ENCODE measurements around the gene KRTAP5-10.
A peak's percentile ranks its signal among the peaks of the same experiment; 100 is the strongest.
"Not testable (repeated sequence)": the region's sequence is repeated elsewhere in the genome, so short reads cannot be mapped to it uniquely, and the experiment has no call there.

The KRTAP5-10 gene

DNA sequence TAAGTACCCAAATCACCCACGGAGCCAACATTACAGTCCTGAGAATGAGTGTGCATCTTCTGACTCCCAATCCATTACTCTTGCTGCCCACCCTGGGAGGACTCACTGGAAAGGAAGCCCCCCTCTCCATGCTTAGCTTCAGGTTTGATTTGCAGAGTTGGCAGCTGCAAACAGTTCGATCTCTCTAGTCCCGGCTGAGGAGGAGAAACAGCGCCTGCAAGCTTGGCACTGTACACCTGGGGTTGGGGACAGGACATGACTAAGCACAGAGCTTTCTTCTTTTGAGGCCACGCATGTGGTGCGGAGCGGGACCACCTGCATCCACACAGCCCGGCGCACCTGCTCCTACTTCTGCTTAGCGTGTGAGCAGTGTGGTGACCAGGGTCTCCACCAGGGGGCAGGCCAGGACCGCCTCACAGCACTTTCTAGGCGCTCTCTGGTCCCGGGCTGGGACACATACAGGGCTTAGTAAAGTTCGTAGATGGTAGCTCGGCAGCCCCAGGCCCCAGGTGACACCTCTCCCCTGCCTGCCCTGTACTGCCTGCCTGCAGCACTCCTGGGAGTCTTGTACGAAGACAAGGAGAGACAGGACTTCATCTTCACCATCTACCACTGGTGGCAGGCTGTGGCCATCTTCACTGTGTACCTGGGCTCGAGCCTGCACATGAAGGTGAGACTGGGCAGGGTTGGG is 39.6 kb downstream of the KRTAP5-10 start:
- not testable (repeated sequence) for H3K9me3 Mint-ChIP-seq (ENCODE audit: low read depth)

DNA sequence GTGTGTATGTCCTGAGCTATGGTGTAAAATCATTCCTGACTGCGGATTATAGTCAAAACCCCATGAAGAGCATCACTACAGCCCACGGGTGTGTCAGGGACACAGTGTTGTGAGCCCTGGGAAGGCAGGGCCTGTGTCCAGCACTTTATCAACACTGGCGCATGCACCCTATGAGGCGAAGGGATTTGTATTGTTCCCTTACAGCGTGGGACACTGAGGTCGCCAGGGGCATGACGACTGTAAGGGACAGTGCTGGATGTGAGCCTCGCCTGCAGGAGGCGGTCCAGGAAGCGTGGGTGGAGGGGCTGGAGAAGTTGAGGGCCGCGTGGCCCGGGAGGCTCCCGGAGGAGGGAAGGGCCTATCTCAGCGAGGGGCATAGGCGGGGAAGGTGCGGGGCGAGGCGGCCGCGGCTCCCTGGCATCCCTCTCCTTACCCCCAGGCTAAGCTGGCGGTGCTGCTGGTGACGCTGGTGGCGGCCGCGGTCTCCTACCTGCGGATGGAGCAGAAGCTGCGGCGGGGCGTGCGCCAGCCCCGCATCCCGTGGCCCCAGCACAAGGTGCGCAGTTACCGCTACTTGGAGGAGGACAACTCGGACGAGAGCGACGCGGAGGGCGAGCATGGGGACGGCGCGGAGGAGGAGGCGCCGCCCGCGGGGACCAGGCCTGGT is 41.6 kb downstream of the KRTAP5-10 start:
- H3K4me3 Mint-ChIP-seq: peak overlapping the region; percentile 77
- not testable (repeated sequence) for H3K4me1 Mint-ChIP-seq (ENCODE audit: low read depth); H3K36me3 Mint-ChIP-seq; H3K27ac Mint-ChIP-seq; H3K9me3 Mint-ChIP-seq (ENCODE audit: low read depth)
- peaks cover 15% of the 10 kb centered on the region for H3K27me3 Mint-ChIP-seq

More for the DNA sequence above, 39.6 kb downstream of the KRTAP5-10 start:
- H3K27ac Mint-ChIP-seq; H3K4me1 Mint-ChIP-seq (ENCODE audit: low read depth); H3K36me3 Mint-ChIP-seq; H3K4me3 Mint-ChIP-seq: not testable (repeated sequence)
- peaks cover 21% of the 10 kb centered on the region for H3K27me3 Mint-ChIP-seq

DNA sequence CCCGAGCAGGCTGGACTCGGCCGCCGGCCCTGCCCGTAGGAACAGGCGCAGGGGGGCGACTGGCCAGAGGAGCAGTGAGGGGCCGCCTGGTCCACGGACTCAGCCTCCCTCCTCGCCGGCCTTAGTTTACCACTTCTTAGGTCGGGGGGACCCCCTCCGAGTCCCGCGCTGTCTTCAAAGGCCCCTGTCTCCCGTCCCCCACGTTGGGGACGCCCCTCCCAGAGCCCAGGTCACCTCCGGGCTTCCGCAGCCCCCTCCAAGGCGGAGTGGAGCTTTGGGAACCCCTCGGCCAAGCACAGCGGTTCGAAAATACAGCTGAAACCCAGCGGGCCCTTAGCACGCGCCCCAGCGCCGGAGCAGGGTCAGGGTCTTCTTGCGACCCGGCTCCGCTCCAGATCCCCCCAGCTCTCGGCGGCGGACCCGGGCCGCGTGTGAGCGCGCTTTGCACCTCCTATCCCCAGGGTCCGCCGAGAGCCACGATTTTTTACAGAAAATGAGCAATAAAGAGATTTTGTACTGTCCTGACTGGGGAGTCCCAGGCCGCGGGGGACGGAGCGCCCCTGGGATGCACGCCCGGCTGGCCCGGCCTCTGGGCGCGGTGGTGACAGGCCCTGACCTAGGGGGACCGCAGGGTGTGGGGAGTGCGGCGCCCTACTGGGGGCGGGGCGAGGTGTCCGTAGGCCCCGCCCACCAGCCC is 42.3 kb downstream of the KRTAP5-10 start:
- H3K4me3 Mint-ChIP-seq; H3K36me3 Mint-ChIP-seq; H3K9me3 Mint-ChIP-seq (ENCODE audit: low read depth); H3K4me1 Mint-ChIP-seq (ENCODE audit: low read depth); H3K27ac Mint-ChIP-seq: not testable (repeated sequence)
- peaks cover 15% of the 10 kb centered on the region for H3K27me3 Mint-ChIP-seq

DNA sequence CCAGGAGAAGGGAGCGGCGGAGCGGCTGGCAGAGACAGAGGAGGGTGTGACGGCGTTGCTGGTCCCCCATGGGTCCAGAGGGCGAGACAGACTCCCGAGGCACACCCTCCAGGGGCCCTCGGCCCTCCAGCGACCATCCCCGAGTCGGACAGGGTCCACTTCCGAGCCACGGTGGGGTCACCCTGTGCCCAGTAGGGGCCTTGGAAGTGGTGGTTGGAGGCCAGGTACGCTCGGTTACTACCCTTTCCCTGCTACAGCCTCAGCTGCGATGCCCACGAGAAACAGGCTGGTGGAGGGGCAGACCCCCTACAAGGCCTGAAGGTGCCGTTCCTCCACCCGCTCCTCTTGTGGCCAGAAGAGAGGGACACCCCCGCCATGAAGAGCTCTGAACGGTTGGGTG is 42.9 kb downstream of the KRTAP5-10 start:
- H3K4me3 Mint-ChIP-seq; H3K9me3 Mint-ChIP-seq (ENCODE audit: low read depth); H3K4me1 Mint-ChIP-seq (ENCODE audit: low read depth); H3K36me3 Mint-ChIP-seq; H3K27ac Mint-ChIP-seq: not testable (repeated sequence)
- H3K27me3 Mint-ChIP-seq: peaks cover 17% of the 10 kb centered on the region

DNA sequence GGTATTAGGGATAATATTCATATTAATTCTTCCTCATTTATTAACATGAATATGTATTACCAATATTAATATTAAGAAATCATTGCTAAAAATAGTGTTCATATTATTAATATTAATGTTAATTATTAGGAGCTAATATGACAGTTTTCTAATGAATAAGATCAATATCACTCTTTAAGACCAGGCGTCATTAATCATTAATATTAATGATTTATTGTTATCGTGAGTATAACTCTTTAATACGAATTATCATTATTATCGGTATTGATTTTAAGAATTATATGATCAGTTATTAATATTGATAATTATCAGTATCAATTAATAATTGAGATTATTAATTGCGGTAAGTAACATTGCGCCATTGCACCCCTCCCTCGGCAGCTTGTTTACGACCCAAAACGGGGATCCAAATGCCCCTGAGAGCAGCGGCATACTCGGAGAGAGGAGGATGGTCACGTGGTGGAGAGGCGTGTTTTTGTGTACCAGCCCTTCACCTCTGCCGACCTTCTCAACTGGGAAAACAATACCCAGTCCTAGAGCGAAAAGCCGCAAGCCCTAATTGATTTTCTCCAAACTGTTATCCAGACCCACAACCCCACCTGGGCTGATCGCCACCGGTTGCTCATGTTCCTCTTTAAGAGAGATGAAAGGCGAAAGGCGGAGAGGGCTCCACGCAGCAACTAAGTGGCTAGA is 46.0 kb downstream of the KRTAP5-10 start:
- not testable (repeated sequence) for H3K27ac Mint-ChIP-seq; H3K4me3 Mint-ChIP-seq; H3K4me1 Mint-ChIP-seq (ENCODE audit: low read depth); H3K36me3 Mint-ChIP-seq; H3K9me3 Mint-ChIP-seq (ENCODE audit: low read depth)
- peaks cover 17% of the 10 kb centered on the region for H3K27me3 Mint-ChIP-seq

DNA sequence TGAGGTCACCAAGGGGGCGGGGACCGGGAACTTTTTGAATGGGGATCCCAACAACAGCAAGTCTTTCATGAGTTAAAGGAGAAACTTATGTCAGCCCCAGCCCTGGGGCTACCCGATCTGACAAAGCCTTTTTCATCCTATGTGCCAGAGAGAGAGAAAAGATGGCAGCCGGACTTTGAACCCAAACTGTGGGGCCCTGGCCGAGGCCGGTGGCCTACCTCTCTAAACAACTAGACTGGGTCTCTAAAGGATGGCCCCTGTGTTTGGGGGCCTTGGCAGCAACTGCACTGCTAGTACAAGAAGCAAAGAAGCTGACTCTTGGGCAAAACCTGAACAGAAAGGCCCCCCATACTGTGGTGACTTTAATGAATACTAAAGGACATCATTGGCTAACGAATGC is 48.6 kb downstream of the KRTAP5-10 start:
- H3K27me3 Mint-ChIP-seq: peaks cover 15% of the 10 kb centered on the region
- not testable (repeated sequence) for H3K9me3 Mint-ChIP-seq (ENCODE audit: low read depth); H3K27ac Mint-ChIP-seq; H3K4me1 Mint-ChIP-seq (ENCODE audit: low read depth); H3K36me3 Mint-ChIP-seq; H3K4me3 Mint-ChIP-seq

DNA sequence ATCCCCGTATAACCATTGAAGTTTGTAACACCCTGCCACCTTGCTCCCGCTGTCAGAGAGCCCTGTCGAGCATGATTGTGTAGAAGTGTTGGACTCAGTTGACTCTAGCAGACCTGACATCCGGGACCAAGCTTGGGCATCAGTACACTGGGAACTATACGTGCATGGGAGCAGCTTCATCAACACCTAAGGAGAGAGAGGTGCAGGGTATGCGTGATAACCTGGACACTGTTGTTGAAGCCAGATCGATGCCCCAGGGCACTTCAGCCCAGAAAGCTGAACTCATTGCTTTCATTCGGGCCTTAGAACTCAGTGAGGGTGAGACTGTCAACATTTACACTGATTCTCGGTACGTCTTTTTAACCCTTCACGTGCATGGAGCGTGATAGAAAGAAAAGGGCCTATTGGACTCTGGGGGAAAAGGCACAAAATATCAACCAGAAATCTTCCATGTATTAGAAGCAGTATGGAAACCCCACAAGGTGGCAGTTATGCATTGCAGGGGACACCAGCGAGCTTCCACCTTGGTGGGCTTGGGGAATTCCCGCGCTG is 49.1 kb downstream of the KRTAP5-10 start:
- H3K27me3 Mint-ChIP-seq; H3K9me3 Mint-ChIP-seq (ENCODE audit: low read depth); H3K27ac Mint-ChIP-seq; H3K4me3 Mint-ChIP-seq; H3K4me1 Mint-ChIP-seq (ENCODE audit: low read depth); H3K36me3 Mint-ChIP-seq: not testable (repeated sequence)

DNA sequence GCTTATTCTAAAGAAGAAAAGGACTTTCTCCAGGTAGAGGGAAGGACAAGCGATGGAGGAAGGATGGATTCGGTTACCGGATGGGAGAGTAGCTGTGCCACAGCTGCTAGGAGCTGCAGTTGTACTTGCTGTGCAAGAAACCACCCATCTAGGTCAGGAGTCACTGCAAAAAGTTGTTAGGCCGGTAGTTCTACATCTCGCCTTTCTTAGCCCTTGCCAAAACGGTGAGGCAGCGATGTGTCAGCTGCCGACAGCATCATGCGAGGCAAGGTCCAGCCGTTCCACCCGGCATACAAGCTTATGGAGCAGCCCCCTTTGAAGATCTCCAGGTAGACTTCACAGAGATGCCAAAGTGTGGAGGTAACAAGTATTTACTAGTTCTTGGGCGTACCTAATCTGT is 49.6 kb downstream of the KRTAP5-10 start:
- H3K27me3 Mint-ChIP-seq; H3K27ac Mint-ChIP-seq; H3K4me3 Mint-ChIP-seq; H3K36me3 Mint-ChIP-seq; H3K4me1 Mint-ChIP-seq (ENCODE audit: low read depth); H3K9me3 Mint-ChIP-seq (ENCODE audit: low read depth): not testable (repeated sequence)

Data from activated naive CD8-positive, alpha-beta T cell (primary cell).